ENCODE results near the gene LAMTOR2. TPM values are rescaled to one million over a fixed set of nuclear protein-coding genes. Genes with fewer than 3 reads are reported as not detected.

Gene LAMTOR2
- total and polyA plus RNA-seq, 2 experiments from 2014 or later = 67.3 to 108 TPM

DNA sequence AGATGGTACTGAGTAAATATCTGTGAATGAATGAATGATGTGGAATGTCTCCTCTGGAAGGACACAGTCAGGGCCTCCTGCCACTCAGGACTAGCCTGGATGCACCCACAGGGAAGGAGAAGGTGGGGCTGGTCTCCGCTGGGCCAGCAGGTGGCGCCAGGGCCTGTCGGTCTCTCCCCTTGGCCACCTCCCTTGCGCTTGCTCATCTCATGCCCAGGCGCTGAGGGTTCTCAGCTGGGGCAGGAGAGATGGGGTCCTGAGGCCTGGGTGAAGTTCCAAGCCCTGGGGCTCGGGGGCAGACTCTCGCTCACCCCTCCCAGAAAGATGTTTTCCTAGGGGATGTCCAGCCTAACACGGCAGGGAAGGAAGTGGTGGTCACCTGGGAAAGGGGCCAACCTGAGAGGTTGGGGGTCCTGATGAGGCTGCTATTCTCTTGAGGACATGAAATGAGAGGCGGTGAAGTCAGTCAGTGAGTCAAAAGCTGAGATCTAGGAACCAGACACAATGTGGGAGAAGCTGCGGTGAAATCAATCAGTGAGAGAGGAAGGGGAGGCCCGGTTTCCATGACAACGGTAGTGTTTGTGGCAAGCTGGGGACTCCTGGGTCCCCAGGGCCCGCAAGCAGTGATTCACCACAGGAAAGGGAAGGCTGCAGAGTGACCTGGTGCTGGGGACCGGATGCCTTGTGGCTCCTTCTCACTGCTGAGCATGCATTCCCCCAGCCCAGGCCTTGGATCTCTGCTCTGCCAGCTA, 42.2 kb downstream of the LAMTOR2 start:
- H3K36me3 ChIP-seq (ENCODE audit: insufficient read depth) = no peaks in the 10 kb centered on the region
- H3K4me3 Mint-ChIP-seq = no peak overlapping the region

DNA sequence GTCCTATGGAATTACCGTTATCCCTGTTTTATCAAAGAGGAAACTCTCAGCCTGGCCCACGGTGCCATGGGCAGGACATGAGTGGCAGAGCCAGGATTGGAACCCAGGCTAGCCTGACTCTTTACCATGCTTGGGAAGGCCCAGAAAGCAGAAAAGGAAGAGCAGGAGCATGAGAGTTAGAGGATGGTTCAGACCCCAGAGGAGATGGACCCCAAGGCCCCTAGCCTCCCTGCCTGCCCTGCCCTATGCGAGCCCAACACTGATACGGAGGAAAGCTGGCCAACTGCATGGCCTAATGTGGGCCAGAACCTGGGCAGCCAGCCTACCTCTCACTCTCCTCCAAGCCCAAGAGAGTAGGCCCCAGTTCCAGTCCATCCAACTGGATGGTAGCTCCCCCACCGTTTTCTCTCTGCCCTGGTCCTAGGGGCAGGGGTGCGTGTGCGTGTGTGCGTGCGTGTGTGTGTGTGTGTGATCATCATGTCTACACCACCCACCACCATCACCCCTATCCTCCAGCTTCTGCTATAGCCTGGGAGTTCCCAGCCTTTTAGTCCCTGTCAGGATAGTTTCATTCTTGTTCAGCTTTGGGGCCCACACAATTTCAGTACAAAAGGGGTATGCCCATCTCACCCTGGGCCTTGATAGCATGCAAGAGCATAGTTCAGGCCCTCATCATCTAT, 43.1 kb downstream of the LAMTOR2 start:
- H3K27ac Mint-ChIP-seq = no peak overlapping the region
- Histone ChIP-seq H3K4me3 (no peak overlapping the region), H3K4me2 (no peak overlapping the region), H3F3A (replicated peaks; ENCODE audit: low read depth) (peaks cover 6% of the 10 kb centered on the region), H2AFZ (no peak overlapping the region), H3K27ac (ENCODE audit: low read depth) (no peak overlapping the region), H3K79me2 (replicated peaks; ENCODE audit: insufficient read depth) (no peaks in the 10 kb centered on the region), H4K20me1 (replicated peaks; ENCODE audit: insufficient read depth) (0 out of 2 replicates have a peak, but pooled peaks cover 6% of the 10 kb centered on the region), H3K4me1 (ENCODE audit: insufficient read depth) (peaks cover 11% of the 10 kb centered on the region), H3K27me3 (ENCODE audit: insufficient read depth) (no peaks in the 10 kb centered on the region), H3K9me2 (ENCODE audit: insufficient read depth) (no peaks in the 10 kb centered on the region), H3K36me3 (ENCODE audit: insufficient read depth) (no peaks in the 10 kb centered on the region)
- peaks cover under 1% of the 10 kb centered on the region; the same call in 2 of the 3 replicates for H3K36me3 Mint-ChIP-seq (ENCODE audit: low read depth)
- H3K9me3 Mint-ChIP-seq = no peaks in the 10 kb centered on the region
- H3K4me1 Mint-ChIP-seq = peaks cover 24% of the 10 kb centered on the region
- peaks cover 7% of the 10 kb centered on the region for H3K27me3 Mint-ChIP-seq (ENCODE audit: insufficient read depth, low read depth, poor library complexity)
- ATAC-seq (no peak), DNase-seq (ENCODE audit: low spot score) (no peak)
- no peak overlapping the region for H3K4me3 Mint-ChIP-seq
- TF ChIP-seq, protein P1, sequence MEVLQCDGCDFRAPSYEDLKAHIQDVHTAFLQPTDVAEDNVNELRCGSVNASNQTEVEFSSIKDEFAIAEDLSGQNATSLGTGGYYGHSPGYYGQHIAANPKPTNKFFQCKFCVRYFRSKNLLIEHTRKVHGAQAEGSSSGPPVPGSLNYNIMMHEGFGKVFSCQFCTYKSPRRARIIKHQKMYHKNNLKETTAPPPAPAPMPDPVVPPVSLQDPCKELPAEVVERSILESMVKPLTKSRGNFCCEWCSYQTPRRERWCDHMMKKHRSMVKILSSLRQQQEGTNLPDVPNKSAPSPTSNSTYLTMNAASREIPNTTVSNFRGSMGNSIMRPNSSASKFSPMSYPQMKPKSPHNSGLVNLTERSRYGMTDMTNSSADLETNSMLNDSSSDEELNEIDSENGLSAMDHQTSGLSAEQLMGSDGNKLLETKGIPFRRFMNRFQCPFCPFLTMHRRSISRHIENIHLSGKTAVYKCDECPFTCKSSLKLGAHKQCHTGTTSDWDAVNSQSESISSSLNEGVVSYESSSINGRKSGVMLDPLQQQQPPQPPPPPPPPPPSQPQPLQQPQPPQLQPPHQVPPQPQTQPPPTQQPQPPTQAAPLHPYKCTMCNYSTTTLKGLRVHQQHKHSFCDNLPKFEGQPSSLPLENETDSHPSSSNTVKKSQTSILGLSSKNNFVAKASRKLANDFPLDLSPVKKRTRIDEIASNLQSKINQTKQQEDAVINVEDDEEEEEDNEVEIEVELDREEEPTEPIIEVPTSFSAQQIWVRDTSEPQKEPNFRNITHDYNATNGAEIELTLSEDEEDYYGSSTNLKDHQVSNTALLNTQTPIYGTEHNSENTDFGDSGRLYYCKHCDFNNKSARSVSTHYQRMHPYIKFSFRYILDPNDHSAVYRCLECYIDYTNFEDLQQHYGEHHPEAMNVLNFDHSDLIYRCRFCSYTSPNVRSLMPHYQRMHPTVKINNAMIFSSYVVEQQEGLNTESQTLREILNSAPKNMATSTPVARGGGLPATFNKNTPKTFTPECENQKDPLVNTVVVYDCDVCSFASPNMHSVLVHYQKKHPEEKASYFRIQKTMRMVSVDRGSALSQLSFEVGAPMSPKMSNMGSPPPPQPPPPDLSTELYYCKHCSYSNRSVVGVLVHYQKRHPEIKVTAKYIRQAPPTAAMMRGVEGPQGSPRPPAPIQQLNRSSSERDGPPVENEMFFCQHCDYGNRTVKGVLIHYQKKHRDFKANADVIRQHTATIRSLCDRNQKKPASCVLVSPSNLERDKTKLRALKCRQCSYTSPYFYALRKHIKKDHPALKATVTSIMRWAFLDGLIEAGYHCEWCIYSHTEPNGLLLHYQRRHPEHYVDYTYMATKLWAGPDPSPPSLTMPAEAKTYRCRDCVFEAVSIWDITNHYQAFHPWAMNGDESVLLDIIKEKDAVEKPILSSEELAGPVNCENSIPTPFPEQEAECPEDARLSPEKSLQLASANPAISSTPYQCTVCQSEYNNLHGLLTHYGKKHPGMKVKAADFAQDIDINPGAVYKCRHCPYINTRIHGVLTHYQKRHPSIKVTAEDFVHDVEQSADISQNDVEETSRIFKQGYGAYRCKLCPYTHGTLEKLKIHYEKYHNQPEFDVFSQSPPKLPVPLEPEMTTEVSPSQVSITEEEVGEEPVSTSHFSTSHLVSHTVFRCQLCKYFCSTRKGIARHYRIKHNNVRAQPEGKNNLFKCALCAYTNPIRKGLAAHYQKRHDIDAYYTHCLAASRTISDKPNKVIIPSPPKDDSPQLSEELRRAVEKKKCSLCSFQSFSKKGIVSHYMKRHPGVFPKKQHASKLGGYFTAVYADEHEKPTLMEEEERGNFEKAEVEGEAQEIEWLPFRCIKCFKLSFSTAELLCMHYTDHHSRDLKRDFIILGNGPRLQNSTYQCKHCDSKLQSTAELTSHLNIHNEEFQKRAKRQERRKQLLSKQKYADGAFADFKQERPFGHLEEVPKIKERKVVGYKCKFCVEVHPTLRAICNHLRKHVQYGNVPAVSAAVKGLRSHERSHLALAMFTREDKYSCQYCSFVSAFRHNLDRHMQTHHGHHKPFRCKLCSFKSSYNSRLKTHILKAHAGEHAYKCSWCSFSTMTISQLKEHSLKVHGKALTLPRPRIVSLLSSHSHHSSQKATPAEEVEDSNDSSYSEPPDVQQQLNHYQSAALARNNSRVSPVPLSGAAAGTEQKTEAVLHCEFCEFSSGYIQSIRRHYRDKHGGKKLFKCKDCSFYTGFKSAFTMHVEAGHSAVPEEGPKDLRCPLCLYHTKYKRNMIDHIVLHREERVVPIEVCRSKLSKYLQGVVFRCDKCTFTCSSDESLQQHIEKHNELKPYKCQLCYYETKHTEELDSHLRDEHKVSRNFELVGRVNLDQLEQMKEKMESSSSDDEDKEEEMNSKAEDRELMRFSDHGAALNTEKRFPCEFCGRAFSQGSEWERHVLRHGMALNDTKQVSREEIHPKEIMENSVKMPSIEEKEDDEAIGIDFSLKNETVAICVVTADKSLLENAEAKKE (CRISPR knock-in tag; IDR thresholded peaks at IDR 0.05) = no peak
- TF ChIP-seq, protein P2, sequence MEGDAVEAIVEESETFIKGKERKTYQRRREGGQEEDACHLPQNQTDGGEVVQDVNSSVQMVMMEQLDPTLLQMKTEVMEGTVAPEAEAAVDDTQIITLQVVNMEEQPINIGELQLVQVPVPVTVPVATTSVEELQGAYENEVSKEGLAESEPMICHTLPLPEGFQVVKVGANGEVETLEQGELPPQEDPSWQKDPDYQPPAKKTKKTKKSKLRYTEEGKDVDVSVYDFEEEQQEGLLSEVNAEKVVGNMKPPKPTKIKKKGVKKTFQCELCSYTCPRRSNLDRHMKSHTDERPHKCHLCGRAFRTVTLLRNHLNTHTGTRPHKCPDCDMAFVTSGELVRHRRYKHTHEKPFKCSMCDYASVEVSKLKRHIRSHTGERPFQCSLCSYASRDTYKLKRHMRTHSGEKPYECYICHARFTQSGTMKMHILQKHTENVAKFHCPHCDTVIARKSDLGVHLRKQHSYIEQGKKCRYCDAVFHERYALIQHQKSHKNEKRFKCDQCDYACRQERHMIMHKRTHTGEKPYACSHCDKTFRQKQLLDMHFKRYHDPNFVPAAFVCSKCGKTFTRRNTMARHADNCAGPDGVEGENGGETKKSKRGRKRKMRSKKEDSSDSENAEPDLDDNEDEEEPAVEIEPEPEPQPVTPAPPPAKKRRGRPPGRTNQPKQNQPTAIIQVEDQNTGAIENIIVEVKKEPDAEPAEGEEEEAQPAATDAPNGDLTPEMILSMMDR (conservative IDR thresholded peaks at IDR 0.05; ENCODE audit: low read depth in 2 of 2) = no peak

More for the DNA sequence above, 42.2 kb downstream of the LAMTOR2 start:
- peaks cover 11% of the 10 kb centered on the region for H3K4me1 ChIP-seq (ENCODE audit: insufficient read depth)
- H3K4me3 ChIP-seq = no peak overlapping the region
- 0 out of 2 replicates have a peak overlapping the region, but pooled peaks have one; percentile 59 for H3K27ac Mint-ChIP-seq
- no peaks in the 10 kb centered on the region for H3K79me2 ChIP-seq (replicated peaks; ENCODE audit: insufficient read depth)
- ATAC-seq (peak; percentile 99), DNase-seq (ENCODE audit: low spot score) (peak; percentile 91)
- H3K9me2 ChIP-seq (ENCODE audit: insufficient read depth) = no peaks in the 10 kb centered on the region
- H3F3A ChIP-seq (replicated peaks; ENCODE audit: low read depth) = peaks cover 6% of the 10 kb centered on the region
- H3K27me3 Mint-ChIP-seq (ENCODE audit: insufficient read depth, low read depth, poor library complexity) = peaks cover 7% of the 10 kb centered on the region
- H3K27me3 ChIP-seq (ENCODE audit: insufficient read depth) = no peaks in the 10 kb centered on the region
- 0 out of 2 replicates have a peak, but pooled peaks cover 6% of the 10 kb centered on the region for H4K20me1 ChIP-seq (replicated peaks; ENCODE audit: insufficient read depth)
- no peaks in the 10 kb centered on the region for H3K9me3 Mint-ChIP-seq
- TF ChIP-seq, protein P2 (conservative IDR thresholded peaks at IDR 0.05; ENCODE audit: low read depth in 2 of 2) = peak; percentile 92 to 99
- no peak for TF ChIP-seq EZH2phosphoT487 (IDR thresholded peaks at IDR 0.05; ENCODE audit: unreplicated experiment)
- H2AFZ ChIP-seq = no peak overlapping the region
- H3K4me2 ChIP-seq = no peak overlapping the region
- H3K4me1 Mint-ChIP-seq = peaks cover 24% of the 10 kb centered on the region
- H3K36me3 Mint-ChIP-seq (ENCODE audit: low read depth) = peaks cover 3% of the 10 kb centered on the region; the same call in 2 of the 3 replicates
- H3K27ac ChIP-seq (ENCODE audit: low read depth) = peak overlapping the region; percentile 84; the same call in 1 of the 2 replicates
